ENCODE results near the gene FADS3.

The FADS3 gene

DNA sequence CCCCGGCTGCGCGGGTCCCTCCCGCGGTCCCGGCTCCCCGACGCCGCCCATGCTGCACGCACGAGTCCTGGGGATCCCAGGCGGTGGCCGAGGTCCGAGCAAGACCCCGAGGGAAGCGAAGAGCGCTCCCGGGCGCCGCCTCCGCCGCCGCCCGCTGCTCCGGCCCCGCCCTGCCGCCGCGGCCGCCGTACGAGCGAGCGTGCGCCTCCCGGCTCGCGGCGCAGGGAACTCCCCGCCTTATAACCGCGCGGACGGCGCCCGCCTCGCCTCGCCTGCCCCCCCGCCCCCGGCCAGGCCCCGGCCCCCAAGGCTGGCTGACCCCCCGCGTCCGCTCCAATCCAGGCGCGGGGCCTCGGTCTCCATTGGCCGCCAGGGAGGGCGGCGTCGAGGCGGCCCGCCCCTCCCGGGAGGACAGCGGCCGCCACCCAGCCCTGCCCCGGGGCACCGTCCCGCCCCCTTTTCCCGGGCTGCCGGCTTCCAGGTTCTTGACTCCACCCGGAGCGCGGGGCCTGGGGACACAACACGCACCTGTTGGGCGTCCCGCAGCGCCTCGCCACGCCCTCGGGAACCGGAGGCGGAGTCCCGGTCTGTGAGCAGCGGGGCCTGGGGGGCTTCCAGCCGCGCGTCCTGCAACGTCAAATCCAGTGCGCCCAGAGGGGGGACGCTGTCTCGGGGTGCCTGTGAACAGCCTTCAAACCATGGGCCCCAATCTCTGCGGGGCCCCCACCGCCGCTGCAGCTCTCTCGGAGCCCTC lies at the start of gene FADS3:
FADS3 (minus strand) TSS at position 215 of the 754 bp plus-strand sequence; CDS start at position 51, 164 bp downstream.
- no peak for DNase-seq (ENCODE audit: low read depth, low spot score)

DNA sequence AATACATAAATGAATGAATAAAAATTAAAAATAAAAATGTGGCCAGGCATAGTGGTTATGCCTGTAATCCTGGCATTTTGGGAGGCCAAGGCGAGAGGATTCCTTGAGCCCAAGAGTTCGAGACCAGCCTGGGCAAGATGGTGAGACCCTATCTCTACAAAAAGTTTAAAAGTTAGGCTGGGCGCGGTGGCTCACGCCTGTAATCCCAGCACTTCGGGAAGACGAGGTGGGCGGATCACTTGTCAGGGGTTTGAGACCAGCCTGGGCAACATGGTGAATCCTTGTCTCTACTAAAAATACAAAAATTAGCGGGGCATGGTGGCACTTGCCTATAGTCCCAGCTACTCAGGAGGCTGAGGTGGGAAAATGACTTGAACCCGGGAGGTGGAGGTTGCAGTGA lies 49.1 kb upstream of the FADS3 start:
- no peak for DNase-seq (ENCODE audit: low read depth, low spot score)

DNA sequence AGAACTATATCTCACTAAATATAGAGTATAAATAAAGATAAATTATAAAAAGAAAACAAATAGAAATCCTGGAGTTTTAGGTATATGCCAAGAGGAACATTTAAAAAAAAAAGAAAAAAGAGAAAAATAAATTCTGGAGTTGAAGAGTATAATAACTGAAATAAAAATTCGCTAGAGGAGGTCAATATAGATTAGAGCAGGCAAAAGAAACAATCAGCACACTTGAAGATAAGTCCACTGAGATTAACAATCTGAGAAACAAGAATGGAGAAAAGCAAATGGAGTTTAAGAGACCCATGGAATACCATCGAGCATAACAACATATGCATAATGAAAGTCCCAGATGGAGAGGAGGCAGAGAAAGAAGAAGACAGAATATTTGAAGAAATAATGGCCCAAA lies 44.5 kb upstream of the FADS3 start:
- DNase-seq (ENCODE audit: low read depth, low spot score): no peak

DNA sequence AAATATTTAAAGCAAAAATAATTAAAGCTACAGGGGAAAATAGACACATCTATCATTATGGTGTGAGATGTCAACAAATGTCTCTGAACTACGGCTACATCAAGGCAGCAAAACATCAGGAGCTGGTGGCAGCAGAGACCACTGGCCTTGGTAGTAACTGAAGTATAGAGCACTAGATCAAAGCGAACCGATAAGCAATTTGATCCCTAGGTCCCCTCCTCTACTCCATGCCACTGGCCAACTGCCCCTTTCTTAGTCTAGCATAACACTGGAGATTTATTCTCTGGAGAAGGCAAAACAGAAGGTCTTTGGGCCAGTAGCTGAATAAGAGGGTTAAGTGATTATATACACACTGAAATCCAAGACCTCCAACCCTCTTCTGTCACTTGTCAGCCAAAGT lies 39.6 kb upstream of the FADS3 start:
- no peak for DNase-seq (ENCODE audit: low read depth, low spot score)

DNA sequence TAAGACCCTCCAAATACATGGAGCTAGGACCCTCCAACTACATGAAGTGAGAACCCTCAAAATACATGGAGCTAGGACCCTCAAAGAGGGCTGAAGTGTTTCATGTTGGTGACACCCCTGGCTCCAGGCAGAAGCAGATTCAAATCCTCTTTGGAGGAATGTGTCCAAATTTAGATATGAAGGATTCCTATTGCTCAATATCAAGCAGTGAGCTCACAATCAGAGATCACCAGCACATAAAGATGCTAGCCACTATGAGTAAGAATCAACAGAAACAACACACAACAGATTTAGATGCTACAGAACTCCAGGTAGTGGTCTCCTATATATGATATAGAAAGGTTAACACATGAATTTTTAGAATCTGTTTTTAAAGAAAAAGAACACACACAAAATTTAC lies 37.3 kb upstream of the FADS3 start:
- DNase-seq (ENCODE audit: low read depth, low spot score): no peak

- no peak for DNase-seq (ENCODE audit: low read depth, low spot score)
These were observed 36.2 kb upstream of the FADS3 start for GRCh38 chr11:61927501-61927900.

GRCh38 chr11:61926235-61926634 lies 34.9 kb upstream of the FADS3 start:
- DNase-seq (ENCODE audit: low read depth, low spot score): no peak

DNA sequence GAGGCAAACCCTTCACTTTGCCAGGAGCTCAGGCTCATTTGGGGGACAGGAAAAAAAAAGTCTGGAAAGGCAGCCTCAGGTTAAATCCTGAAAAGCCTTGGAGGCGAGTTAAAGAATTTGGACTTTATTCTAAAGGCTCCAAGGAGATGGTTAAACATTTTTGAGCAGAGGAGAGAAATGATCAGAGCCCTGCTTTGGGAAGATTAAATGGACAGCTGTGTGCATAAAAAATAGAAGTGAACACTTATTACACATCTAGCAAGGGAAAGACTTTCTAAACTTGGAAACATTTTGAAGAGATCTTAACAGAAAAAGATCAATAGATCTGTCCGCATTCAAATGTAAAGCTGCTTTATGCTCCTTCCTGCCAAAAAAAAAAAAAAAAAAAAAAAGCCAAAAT lies 34.4 kb upstream of the FADS3 start:
- no peak for DNase-seq (ENCODE audit: low read depth, low spot score)

GRCh38 chr11:61924064-61924455 lies 32.7 kb upstream of the FADS3 start:
- DNase-seq (ENCODE audit: low read depth, low spot score): no peak

DNA sequence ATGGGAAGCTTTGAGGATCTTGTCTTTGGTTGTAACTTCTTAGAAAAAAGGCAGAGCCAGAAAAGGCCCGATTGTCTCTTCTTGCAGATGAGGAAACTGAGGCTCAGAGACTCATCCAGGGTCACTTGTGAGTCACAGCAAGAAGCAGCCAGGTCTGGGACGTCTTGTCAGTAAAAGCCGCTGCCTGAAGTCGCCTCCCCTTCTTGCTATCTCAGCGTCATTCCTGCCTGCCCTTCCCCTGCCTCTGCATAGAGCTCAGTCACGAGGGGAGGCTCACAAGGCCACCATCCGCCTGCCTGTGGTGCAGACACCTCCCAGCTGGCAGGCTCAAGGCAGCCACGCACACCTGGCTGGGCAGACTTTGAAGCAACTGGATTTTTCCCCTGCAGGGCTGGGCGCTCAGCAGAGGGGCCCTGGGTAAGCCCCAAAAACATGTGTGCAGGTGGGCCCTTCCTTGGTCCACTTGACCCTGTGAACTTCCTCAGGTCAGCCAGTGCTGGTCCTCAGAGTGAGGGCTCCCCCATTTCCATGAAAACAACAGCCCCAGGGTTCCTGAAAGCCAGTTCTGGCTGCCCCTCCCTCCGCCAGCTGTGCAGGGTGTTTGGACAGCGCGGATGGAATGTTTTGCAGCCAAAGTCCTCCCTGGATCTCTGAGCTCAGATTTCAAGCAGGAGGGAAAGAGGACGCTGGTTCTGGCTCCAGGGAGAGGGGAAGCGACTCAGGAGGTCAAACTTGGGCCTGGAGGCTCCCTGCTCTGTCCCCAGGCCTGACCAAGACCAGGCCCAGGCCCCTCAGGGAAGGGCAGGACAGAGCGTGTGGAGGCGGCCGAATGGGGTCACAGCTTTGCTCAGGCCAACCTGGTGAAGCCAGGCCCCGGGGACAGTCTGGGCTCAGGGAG lies 32.1 kb upstream of the FADS3 start:
- no peak for DNase-seq (ENCODE audit: low read depth, low spot score)

DNA sequence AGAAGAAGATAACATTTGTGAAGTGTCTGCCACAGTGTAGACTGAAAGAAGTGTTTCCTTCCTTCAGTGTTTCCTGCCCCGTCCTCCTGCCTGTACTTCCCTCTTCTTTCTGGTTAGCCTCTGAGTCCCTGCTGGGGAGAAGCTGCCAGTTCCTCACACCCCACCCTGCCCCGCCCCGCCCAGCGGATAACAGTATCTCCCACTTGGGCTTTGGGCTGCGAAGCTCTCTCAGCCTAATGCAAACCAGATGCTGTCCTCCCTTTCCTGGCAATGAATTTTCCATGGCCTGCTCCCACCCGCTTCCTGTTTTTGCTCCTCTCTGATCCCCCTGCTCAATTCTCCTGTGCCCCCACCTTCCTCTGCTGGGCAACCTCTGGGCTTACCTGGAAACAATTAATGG lies 31.2 kb upstream of the FADS3 start:
- DNase-seq (ENCODE audit: low read depth, low spot score): no peak

- no peak for DNase-seq (ENCODE audit: low read depth, low spot score)
These were observed 30.1 kb upstream of the FADS3 start for GRCh38 chr11:61921446-61921845.

DNA sequence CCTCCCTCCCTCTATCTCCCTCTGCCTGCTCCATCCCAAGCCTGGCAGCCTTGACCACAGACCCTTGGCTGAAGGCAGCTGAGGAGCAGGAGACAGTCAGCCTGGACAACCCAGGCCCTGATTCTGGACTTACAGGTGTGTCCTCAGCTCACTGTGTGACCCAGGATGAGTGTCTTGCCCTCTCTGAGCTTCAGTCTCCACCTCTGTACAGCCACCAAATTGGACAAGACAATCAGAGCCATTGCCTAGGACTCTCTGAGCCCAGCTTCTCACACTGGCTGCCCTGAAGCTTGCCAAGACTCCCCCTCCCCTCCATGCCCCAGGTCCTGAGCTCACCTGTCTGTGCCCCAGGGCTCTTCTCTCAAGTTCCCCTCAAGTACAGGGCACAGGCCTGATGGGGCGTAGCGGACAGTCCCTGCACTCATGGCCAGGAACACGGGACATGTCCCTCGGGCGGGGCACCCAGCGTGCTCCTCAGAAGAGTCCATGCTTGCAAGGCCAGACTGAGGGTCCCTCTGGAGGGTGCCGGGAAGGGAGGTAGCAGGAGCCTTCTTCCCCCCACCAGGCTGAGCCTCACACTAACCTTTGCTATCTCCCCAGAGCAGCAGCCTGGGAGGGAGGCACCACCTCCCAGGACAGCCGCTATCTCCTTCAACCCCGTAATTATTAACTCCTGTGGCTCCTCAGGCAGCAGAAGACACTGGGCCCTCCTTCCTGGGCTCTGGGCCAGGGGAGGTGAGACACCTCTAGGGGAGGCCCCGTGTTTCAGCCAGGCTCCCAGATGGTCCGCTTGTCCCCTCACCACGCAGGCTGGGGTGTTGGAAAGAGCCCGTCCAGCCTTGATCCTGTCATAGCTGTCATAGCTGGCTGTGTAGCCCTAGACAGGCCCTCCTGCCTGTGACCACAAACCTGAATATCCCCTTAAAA lies 28.6 kb upstream of the FADS3 start:
- DNase-seq (ENCODE audit: low read depth, low spot score): no peak

GRCh38 chr11:61918938-61919704 lies 27.8 kb upstream of the FADS3 start:
- no peak for DNase-seq (ENCODE audit: low read depth, low spot score)

- DNase-seq (ENCODE audit: low read depth, low spot score): no peak
These were observed 27.0 kb upstream of the FADS3 start for GRCh38 chr11:61918251-61918937.

DNA sequence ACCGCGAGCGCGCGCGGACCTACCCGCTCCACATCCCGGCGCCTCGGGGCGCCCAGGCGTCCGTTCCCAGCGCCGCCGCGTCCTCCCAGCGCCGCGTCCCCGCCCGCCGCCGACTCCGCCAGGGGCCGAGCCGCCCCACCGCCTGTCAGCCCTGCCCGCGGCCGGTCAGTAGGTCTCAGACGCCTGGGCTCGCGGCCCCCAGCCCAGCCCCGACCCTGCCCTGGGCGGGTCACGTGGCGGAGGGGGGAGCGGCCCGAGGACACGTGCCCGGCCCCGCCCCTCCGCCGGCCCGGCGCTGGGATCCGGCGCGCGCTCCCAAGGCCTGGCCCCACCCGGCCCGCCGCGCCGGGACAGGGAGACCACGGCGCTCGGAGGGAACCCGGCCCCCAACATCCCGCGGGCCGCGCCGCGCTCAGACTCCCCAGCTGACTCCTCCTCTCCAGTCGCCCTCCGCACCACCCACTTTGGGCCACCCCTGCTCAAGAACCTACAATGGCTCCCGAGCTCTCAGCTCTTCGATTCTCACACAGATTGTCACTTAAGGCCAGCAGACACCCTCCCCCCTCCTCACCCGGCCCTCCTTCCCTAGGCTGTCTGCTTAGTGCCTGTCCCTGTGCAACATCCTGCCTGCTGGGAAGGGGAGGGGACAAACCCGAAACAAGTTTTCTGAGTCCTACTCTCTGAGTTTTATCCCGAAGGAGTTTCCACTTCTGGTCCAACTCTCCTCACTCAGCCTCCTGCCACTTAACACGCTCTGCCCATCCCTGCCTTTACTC lies 26.2 kb upstream of the FADS3 start, which contains the start of gene RAB3IL1:
RAB3IL1 (minus strand) TSS at position 233 of the 776 bp plus-strand sequence; CDS start at position 34, 199 bp downstream.
- DNase-seq (ENCODE audit: low read depth, low spot score): no peak

- DNase-seq (ENCODE audit: low read depth, low spot score): no peak
These were observed 25.5 kb upstream of the FADS3 start for GRCh38 chr11:61916737-61917333.

DNA sequence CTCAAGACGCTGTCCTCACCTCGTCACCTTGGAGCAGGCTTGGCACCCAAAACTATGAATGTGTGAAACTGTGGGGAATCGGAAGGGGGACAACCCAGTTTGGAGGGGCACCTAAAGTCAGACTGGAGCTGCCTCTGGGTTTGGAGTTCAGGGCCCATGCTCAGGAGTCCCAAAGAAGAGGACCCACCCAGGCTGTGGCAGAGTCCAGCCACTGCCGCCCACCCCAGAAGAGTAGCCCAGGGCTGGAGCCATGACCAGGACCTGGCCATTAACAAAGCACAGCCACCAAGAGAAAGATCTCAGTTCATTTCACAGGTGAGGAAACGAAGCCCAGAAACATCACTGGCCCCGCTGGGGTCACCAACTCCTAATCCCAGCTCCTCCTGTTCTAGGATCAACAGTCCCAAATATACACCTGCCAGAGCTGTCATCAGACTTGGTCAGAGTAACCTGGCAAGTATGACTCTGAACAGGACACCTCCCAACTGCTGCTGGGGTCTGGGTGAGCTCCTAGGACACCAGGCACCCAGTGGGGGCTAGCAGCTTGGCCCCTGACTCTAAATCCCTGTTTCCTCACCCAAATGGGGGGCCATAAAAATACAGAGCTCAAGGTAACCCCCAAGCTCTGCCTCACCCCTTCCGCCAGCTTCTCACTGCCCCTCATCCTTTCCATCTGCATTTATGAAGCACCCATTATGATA lies 23.3 kb upstream of the FADS3 start:
- no peak for DNase-seq (ENCODE audit: low read depth, low spot score)

Data from activated naive CD8-positive, alpha-beta T cell treated with anti-CD3 and anti-CD28 coated beads, Interleukin-2, amount 50 U/mL, for 16 hours (primary cell).